ENCODE measurements around the gene TWF2. TPM values are rescaled to one million over a fixed set of nuclear protein-coding genes. Genes with fewer than 3 reads are reported as not detected.
A peak's percentile ranks its signal among the peaks of the same experiment; 100 is the strongest.

Gene TWF2
- total RNA-seq, 1 experiment from 2014 or later: 102 TPM

GRCh38 chr3:52265387-52265786, 26.4 kb upstream of the TWF2 start:
- Histone ChIP-seq H3K9me3 (ENCODE audit: insufficient read depth, low read depth) (no peaks in the 10 kb centered on the region), H3K27ac (peak overlapping the region; percentile 41; the same call in 1 of the 2 replicates), H2AFZ (no peak overlapping the region), H4K20me1 (ENCODE audit: insufficient read depth) (peaks cover 45% of the 10 kb centered on the region), H3K4me2 (peak overlapping the region; percentile 16; the same call in 1 of the 2 replicates), H3K79me2 (ENCODE audit: low read depth) (peaks cover 82% of the 10 kb centered on the region), H3K4me3 (no peak overlapping the region), H3K27me3 (ENCODE audit: insufficient read depth, low read depth) (no peaks in the 10 kb centered on the region), H3K9me2 (ENCODE audit: insufficient read depth) (no peaks in the 10 kb centered on the region), H3F3A (ENCODE audit: insufficient read depth, low read depth) (peaks cover 54% of the 10 kb centered on the region), H3K36me3 (ENCODE audit: low read depth) (peaks cover 62% of the 10 kb centered on the region), H3K4me1 (replicated peaks; ENCODE audit: insufficient read depth) (peaks cover 15% of the 10 kb centered on the region)
- intact Hi-C loops (cut with micrococcal nuclease; ENCODE audit: unreplicated experiment): no loop called here
- peak; percentile 43 to 78 for DNase-seq
- BruUV-seq (replicated peaks): no TSS peak
- TF ChIP-seq CTCF (conservative IDR thresholded peaks at IDR 0.05): peak; percentile 32; the same call in 1 of the 2 replicates
- no peak for TF ChIP-seq EZH2 (IDR thresholded peaks at IDR 0.05; ENCODE audit: low read depth)
- ChIA-PET CTCF (interaction anchor here (0.6 kb wide), 1 partner anchor 28 kb away, joined by 4 read pairs; no protein-coding TSS in a partner anchor), POLR2A (ENCODE audit: unreplicated experiment) (no interaction called here)

- Histone ChIP-seq H3K36me3 (ENCODE audit: low read depth) (peaks cover 82% of the 10 kb centered on the region), H3F3A (ENCODE audit: insufficient read depth, low read depth) (peaks cover 28% of the 10 kb centered on the region), H3K4me1 (replicated peaks; ENCODE audit: insufficient read depth) (peaks cover 15% of the 10 kb centered on the region), H2AFZ (no peak overlapping the region), H3K27me3 (ENCODE audit: insufficient read depth, low read depth) (no peaks in the 10 kb centered on the region), H3K4me3 (no peak overlapping the region), H3K9me3 (ENCODE audit: insufficient read depth, low read depth) (no peaks in the 10 kb centered on the region), H3K9me2 (ENCODE audit: insufficient read depth) (no peaks in the 10 kb centered on the region), H3K27ac (no peak overlapping the region), H4K20me1 (ENCODE audit: insufficient read depth) (peaks cover 28% of the 10 kb centered on the region), H3K4me2 (no peak overlapping the region), H3K79me2 (ENCODE audit: low read depth) (peaks cover 56% of the 10 kb centered on the region)
- TF ChIP-seq CTCF (conservative IDR thresholded peaks at IDR 0.05): no peak
- no peak for TF ChIP-seq EZH2 (IDR thresholded peaks at IDR 0.05; ENCODE audit: low read depth)
- intact Hi-C loops (cut with micrococcal nuclease; ENCODE audit: unreplicated experiment): no loop called here
- ChIA-PET CTCF (no interaction called here), POLR2A (ENCODE audit: unreplicated experiment) (interaction anchor here (0.7 kb wide), 1 partner anchor 882 kb away, joined by 5 read pairs; no protein-coding TSS in a partner anchor)
- BruUV-seq (replicated peaks): no TSS peak
- DNase-seq: no peak
These were observed 23.5 kb upstream of the TWF2 start for GRCh38 chr3:52262447-52262846.

- CTCF ChIA-PET: no interaction called here
- Histone ChIP-seq H3K79me2 (ENCODE audit: low read depth) (peaks cover 42% of the 10 kb centered on the region), H3K27ac (no peak overlapping the region), H4K20me1 (ENCODE audit: insufficient read depth) (peaks cover 11% of the 10 kb centered on the region), H3K4me3 (no peak overlapping the region), H3K9me2 (ENCODE audit: insufficient read depth) (no peaks in the 10 kb centered on the region), H3K4me1 (replicated peaks; ENCODE audit: insufficient read depth) (peaks cover 1% of the 10 kb centered on the region; the same call in 1 of the 2 replicates), H3K4me2 (no peak overlapping the region), H3F3A (ENCODE audit: insufficient read depth, low read depth) (peaks cover 12% of the 10 kb centered on the region; the same call in 1 of the 2 replicates), H2AFZ (no peak overlapping the region), H3K9me3 (ENCODE audit: insufficient read depth, low read depth) (no peaks in the 10 kb centered on the region), H3K27me3 (ENCODE audit: insufficient read depth, low read depth) (no peaks in the 10 kb centered on the region), H3K36me3 (ENCODE audit: low read depth) (peaks cover 63% of the 10 kb centered on the region)
- intact Hi-C loops (cut with micrococcal nuclease; ENCODE audit: unreplicated experiment): no loop called here
- no TSS peak for BruUV-seq (replicated peaks)
- TF ChIP-seq CTCF (conservative IDR thresholded peaks at IDR 0.05): no peak
- TF ChIP-seq EZH2 (IDR thresholded peaks at IDR 0.05; ENCODE audit: low read depth): no peak
- POLR2A ChIA-PET (ENCODE audit: unreplicated experiment): no interaction called here
- DNase-seq: no peak
These were observed 20.5 kb upstream of the TWF2 start for GRCh38 chr3:52259448-52259847.
